SKM-1 treated with dmso at 0.1 percent for 144 hours (cell line): ENCODE results near the gene SNX25.

Experiments
- DNase-seq: peaks from one replicate; lab custom pipeline; 2025; ENCODE audit not compliant: unreplicated experiment; lab: John Stamatoyannopoulos, UW

Gene SNX25

GRCh38 chr4:185399466-185399865, 190.1 kb downstream of the SNX25 start:
- DNase-seq = no peak

- no peak for DNase-seq
These were observed 194.6 kb downstream of the SNX25 start for GRCh38 chr4:185404031-185404430.

- DNase-seq = no peak
These were observed 196.1 kb downstream of the SNX25 start for GRCh38 chr4:185405296-185405999.

GRCh38 chr4:185408432-185408831, 199.0 kb downstream of the SNX25 start:
- no peak for DNase-seq

- no peak for DNase-seq
These were observed 202.5 kb downstream of the SNX25 start for GRCh38 chr4:185411849-185412248.

GRCh38 chr4:185412412-185412811, 203.0 kb downstream of the SNX25 start:
- DNase-seq = no peak
